ENCODE results near the gene KRTAP4-12.
"Not testable (repeated sequence)": the region's sequence is repeated elsewhere in the genome, so short reads cannot be mapped to it uniquely, and the experiment has no call there.

The KRTAP4-12 gene

DNA sequence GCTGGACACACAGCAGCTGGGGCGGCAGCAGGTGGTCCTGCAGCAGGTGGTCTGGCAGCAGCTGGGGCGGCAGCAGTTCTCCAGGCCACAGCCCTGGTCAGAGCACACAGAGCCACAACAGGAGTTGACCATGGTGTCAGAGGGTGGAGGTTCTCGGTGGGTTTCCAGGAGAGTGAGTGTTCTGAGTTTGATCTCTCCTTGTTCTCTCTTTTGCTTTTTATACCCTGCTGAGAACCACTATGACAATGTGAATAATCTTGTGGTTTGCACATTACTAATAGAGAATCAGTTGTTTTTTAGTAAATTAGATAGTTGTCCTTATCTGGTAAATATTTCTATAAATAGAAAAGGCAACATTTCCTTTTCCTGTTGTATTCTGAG is at the start of gene KRTAP4-12:
Gene KRTAP4-12 (minus strand): TSS at position 192 of the 381 bp plus-strand sequence. CDS start 60 bp downstream, at position 132.
- CTCF ChIA-PET, POLR2A ChIA-PET: not testable (repeated sequence)

DNA sequence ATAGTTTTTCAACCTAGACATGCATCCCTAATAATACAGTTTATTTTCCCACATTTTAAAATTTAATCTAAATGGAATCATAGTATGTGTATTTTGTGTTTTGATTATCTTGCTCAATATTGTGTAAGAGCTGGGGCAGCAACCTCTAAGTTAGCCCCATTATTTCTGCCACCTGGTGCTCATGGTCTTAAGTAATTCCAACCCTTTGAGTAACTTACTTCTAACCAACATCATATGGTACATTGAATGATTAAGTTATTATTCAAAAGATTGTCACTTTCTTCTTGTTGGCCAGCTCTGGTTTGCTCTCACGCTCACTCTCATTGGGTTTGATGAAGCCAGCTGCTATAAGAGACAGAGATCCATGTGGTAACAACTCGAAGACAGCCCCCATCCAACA is 47.9 kb upstream of the KRTAP4-12 start:
- DNase-seq (ENCODE audit: extremely low spot score), result no peak
- POLR2A ChIA-PET, result no interaction called here
- TF ChIP-seq, protein P1, sequence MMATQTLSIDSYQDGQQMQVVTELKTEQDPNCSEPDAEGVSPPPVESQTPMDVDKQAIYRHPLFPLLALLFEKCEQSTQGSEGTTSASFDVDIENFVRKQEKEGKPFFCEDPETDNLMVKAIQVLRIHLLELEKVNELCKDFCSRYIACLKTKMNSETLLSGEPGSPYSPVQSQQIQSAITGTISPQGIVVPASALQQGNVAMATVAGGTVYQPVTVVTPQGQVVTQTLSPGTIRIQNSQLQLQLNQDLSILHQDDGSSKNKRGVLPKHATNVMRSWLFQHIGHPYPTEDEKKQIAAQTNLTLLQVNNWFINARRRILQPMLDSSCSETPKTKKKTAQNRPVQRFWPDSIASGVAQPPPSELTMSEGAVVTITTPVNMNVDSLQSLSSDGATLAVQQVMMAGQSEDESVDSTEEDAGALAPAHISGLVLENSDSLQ (IDR thresholded peaks at IDR 0.05), result no peak
- CTCF ChIA-PET, result no interaction called here

More for the DNA sequence above, at the start of gene KRTAP4-12:
- not testable (repeated sequence) for DNase-seq (ENCODE audit: extremely low spot score)

DNA sequence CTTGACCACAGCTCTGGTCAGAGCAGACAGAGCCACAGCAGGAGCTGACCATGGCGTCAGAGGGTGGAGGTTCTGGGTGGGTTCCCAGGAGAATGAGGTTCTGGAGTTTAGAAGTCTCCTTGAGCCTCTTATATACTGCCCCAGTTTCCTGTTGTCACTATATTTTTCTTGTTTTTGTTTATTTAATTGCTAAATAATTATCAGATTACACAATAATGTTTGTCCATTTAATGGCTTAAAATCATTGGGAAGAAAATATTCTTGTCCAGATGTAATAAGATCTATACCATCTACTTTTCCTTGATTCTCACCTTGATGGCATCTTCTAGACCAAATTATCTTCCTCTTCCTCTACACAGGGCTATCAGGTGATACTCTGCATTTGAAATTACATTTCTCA is 44.1 kb upstream of the KRTAP4-12 start, which contains the start of gene KRTAP4-3:
Gene KRTAP4-3 (minus strand): TSS at position 101 of the 400 bp plus-strand sequence. CDS start 49 bp downstream, at position 52.
- TF ChIP-seq LEF1 (IDR thresholded peaks at IDR 0.05; ENCODE audit: borderline replicate concordance), result no peak
- no peak for TF ChIP-seq SP1 (IDR thresholded peaks at IDR 0.05)
- no peak for TF ChIP-seq FOXA1 (IDR thresholded peaks at IDR 0.05)
- TF ChIP-seq ARNT (IDR thresholded peaks at IDR 0.05), result no peak
- no peak for TF ChIP-seq BHLHE40 (IDR thresholded peaks at IDR 0.05; ENCODE audit: borderline replicate concordance)
- no peak for TF ChIP-seq TARDBP (IDR thresholded peaks at IDR 0.05)
- TF ChIP-seq FOXM1 (IDR thresholded peaks at IDR 0.05; ENCODE audit: borderline replicate concordance), result no peak
- no peak for TF ChIP-seq NFRKB (IDR thresholded peaks at IDR 0.05)
- TF ChIP-seq, protein P1 (IDR thresholded peaks at IDR 0.05), result no peak
- no peak for TF ChIP-seq FOXK2 (IDR thresholded peaks at IDR 0.05)
- no peak for TF ChIP-seq CTBP1 (IDR thresholded peaks at IDR 0.05; ENCODE audit: borderline replicate concordance)
- no peak for DNase-seq (ENCODE audit: extremely low spot score)
- ChIA-PET CTCF (no interaction called here), POLR2A (no interaction called here)

DNA sequence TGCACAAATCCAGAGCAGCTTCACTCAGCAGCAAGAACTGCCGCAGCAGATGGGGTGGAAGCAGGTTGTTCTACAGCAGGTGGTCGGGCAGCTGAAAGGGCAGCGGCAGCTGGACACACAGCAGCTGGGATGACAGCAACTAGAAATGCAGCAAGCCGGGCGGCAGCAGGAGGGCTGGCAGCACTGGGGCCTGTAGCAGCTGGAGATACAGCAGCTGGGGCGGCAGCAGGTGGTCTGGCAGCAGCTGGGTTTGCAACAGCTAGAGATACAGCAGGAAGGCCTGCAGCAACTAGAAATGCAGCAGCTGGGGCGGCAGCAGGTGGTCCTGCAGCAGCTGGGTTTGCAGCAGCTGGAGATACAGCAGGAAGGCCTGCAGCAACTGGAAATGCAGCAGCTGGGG is 43.6 kb upstream of the KRTAP4-12 start:
- TF ChIP-seq L3MBTL2 (conservative IDR thresholded peaks at IDR 0.05), result no peak
- TF ChIP-seq CTBP1 (IDR thresholded peaks at IDR 0.05; ENCODE audit: borderline replicate concordance), result no peak
- no peak for TF ChIP-seq ZNF384 (IDR thresholded peaks at IDR 0.05)
- no peak for TF ChIP-seq NFRKB (IDR thresholded peaks at IDR 0.05)
- TF ChIP-seq ARNT (IDR thresholded peaks at IDR 0.05), result no peak
- no peak for TF ChIP-seq FOXM1 (IDR thresholded peaks at IDR 0.05; ENCODE audit: borderline replicate concordance)
- TF ChIP-seq HDGF (IDR thresholded peaks at IDR 0.05; ENCODE audit: borderline replicate concordance), result no peak
- no peak for TF ChIP-seq LEF1 (IDR thresholded peaks at IDR 0.05; ENCODE audit: borderline replicate concordance)
- TF ChIP-seq, protein P1 (IDR thresholded peaks at IDR 0.05), result no peak
- TF ChIP-seq SP1 (IDR thresholded peaks at IDR 0.05), result no peak
- TF ChIP-seq BHLHE40 (IDR thresholded peaks at IDR 0.05; ENCODE audit: borderline replicate concordance), result no peak
- TF ChIP-seq FOXK2 (IDR thresholded peaks at IDR 0.05), result no peak
- no peak for TF ChIP-seq TARDBP (IDR thresholded peaks at IDR 0.05)
- no peak for DNase-seq (ENCODE audit: extremely low spot score)
- CTCF ChIA-PET, result no interaction called here
- POLR2A ChIA-PET, result no interaction called here

DNA sequence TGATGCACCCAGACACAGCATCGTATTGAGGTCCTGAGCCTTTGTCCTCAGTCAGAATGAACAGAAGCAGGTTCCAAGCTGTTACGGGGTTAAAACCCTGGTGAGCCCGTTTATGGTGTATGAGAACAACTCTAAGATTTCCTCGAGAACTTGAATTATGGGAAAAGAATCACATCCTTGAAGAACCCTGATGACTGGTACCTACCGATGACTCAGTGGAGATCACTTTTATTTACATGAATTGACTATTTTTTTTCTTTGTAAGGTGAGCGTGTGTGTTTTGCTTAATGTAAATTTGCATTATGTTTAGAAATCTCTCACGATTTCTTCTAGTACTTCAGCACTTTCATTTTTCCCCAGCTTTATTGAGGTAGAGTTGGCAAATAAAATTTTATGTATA is 39.8 kb upstream of the KRTAP4-12 start:
- TF ChIP-seq ARNT (IDR thresholded peaks at IDR 0.05) (no peak), TARDBP (IDR thresholded peaks at IDR 0.05) (no peak), CTBP1 (IDR thresholded peaks at IDR 0.05; ENCODE audit: borderline replicate concordance) (no peak), ZNF384 (IDR thresholded peaks at IDR 0.05) (no peak), BHLHE40 (IDR thresholded peaks at IDR 0.05; ENCODE audit: borderline replicate concordance) (no peak), SUZ12 (IDR thresholded peaks at IDR 0.05) (no peak), ELF4 (IDR thresholded peaks at IDR 0.05) (no peak), NFRKB (IDR thresholded peaks at IDR 0.05) (no peak), FOXK2 (IDR thresholded peaks at IDR 0.05) (no peak), LEF1 (IDR thresholded peaks at IDR 0.05; ENCODE audit: borderline replicate concordance) (no peak), FOXA1 (IDR thresholded peaks at IDR 0.05) (no peak), FOXM1 (IDR thresholded peaks at IDR 0.05; ENCODE audit: borderline replicate concordance) (no peak), SP1 (IDR thresholded peaks at IDR 0.05) (no peak), HDGF (IDR thresholded peaks at IDR 0.05; ENCODE audit: borderline replicate concordance) (no peak), L3MBTL2 (conservative IDR thresholded peaks at IDR 0.05) (no peak)
- TF ChIP-seq, protein P1 (IDR thresholded peaks at IDR 0.05), result no peak
- ChIA-PET POLR2A (no interaction called here), CTCF (no interaction called here)
- DNase-seq (ENCODE audit: extremely low spot score), result no peak

DNA sequence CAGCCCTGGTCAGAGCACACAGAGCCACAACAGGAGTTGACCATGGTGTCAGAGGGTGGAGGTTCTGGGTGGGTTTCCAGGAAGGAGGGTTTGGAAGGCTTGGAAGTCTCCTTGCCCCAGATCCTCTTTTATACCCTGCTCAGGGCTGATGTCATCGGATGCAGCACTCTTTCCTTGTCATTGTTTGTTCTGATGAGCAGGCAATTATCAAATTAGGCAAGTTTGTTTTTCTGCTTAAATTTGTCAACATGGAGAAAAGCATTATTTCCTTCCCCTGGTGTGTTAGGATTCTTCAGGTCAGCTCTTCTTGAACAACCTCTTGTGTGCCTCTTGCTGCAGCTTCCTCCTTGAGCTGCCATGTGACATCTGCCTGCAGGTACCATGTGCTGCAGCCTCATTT is 36.7 kb upstream of the KRTAP4-12 start, which contains the start of gene KRTAP4-4:
Gene KRTAP4-4 (minus strand): TSS at position 101 of the 400 bp plus-strand sequence. CDS start 57 bp downstream, at position 44.
- no peak for TF ChIP-seq ZNF384 (IDR thresholded peaks at IDR 0.05)
- TF ChIP-seq SP1 (IDR thresholded peaks at IDR 0.05), result no peak
- no peak for TF ChIP-seq ARNT (IDR thresholded peaks at IDR 0.05)
- TF ChIP-seq LEF1 (IDR thresholded peaks at IDR 0.05; ENCODE audit: borderline replicate concordance), result no peak
- DNase-seq (ENCODE audit: extremely low spot score), result no peak
- CTCF ChIA-PET, result no interaction called here
- POLR2A ChIA-PET, result no interaction called here

DNA sequence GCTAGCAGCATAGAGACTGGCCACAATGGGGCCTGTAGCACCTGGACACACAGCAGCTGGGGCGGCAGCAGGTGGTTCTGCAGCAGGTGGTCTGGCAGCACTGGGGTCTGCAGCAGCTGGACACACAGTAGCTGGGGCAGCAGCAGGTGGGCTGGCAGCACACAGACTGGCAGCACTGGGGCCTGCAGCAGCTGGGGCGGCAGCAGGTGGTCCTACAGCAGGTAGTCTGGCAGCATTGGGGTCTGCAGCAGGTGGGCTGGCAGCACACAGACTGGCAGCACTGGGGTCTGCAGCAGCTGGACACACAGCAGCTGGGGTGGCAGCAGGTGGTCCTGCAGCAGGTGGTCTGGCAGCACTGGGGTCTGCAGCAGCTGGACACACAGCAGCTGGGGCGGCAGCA is 36.2 kb upstream of the KRTAP4-12 start:
- DNase-seq (ENCODE audit: extremely low spot score); CTCF ChIA-PET; POLR2A ChIA-PET: not testable (repeated sequence)

All from HEK293T (cell line).